ENCODE measurements around the gene TNFRSF8. TPM values are rescaled to one million over a fixed set of nuclear protein-coding genes. Genes with fewer than 3 reads are reported as not detected.

TNFRSF8 gene
- total RNA-seq, 2 experiments from 2014 or later: 0.14 TPM; not detected in 1

DNA sequence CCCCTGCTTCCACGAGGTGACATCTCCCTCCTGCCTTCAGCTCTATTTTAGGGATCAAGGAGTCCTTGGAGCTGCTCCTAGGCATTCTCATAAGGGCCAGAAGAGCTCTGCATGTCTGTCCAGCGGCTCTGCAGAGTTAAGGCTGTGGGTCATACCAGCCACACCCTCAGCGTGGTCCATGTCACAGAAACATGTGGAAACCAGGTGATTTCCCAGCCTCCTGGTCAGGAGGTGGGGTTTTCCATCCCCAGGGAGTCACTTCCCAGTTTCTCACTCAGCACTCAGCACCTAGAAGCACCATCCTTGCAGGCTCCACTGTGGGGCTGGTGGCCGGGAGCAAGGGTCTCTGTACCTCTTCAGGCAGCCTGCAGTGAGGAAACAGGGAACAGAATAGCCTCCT is 102.2 kb downstream of the TNFRSF8 start:
- POLR2A ChIA-PET: interaction anchor here (1.2 to 4.6 kb wide), 2 partner anchors 13 to 14 kb away, joined by 3 to 44 read pairs; no protein-coding TSS in a partner anchor
- Histone ChIP-seq H3K36me3 (ENCODE audit: insufficient read depth, low read length) (peaks cover 12% of the 10 kb centered on the region), H3K4me1 (ENCODE audit: insufficient read depth, low read length) (peaks cover 91% of the 10 kb centered on the region), H3K9me3 (ENCODE audit: control insufficient read depth in 1 of 2, insufficient read depth in 1 of 2, low read length in 2 of 2) (no peaks in the 10 kb centered on the region), H3K27ac (ENCODE audit: low read depth in 1 of 2, low read length in 2 of 2) (no peak overlapping the region), H3K4me3 (ENCODE audit: low read length) (no peak overlapping the region), H3K27me3 (ENCODE audit: control insufficient read depth in 1 of 2, insufficient read depth in 2 of 2, low read length in 2 of 2) (no peaks in the 10 kb centered on the region)
- Mint-ChIP-seq H3K36me3 (ENCODE audit: low read depth) (peaks cover 27% of the 10 kb centered on the region), H3K4me1 (ENCODE audit: low read depth) (peaks cover 69% of the 10 kb centered on the region), H3K27ac (no peak overlapping the region), H3K4me3 (peak overlapping the region; percentile 97), H3K27me3 (no peaks in the 10 kb centered on the region), H3K9me3 (no peaks in the 10 kb centered on the region)
- peak in 2 of 14 experiments; percentile 58 to 66 for DNase-seq
- no peak for ATAC-seq (ENCODE audit: poor library complexity)
- CTCF ChIA-PET: interaction anchor here (1.0 to 3.1 kb wide), 2 partner anchors 37 to 40 kb away, joined by 3 to 12 read pairs; no protein-coding TSS in a partner anchor
- intact Hi-C loops (cut with DNase I, micrococcal nuclease): loop anchor here (5.0 kb wide), 1 partner anchor 42 kb away; no protein-coding TSS in a partner anchor
- TF ChIP-seq CTCF (IDR thresholded peaks at IDR 0.05): no peak

- Mint-ChIP-seq H3K27ac (peak within 1 kb of the TSS; percentile 96), H3K27me3 (no peaks in the 10 kb centered on the region), H3K4me1 (ENCODE audit: low read depth) (peaks cover 66% of the 10 kb centered on the region), H3K9me3 (no peaks in the 10 kb centered on the region), H3K4me3 (peak within 1 kb of the TSS; percentile 99), H3K36me3 (ENCODE audit: low read depth) (peaks cover 36% of the 10 kb centered on the region)
- Histone ChIP-seq H3K9me3 (ENCODE audit: control insufficient read depth in 1 of 2, insufficient read depth in 1 of 2, low read length in 2 of 2) (no peaks in the 10 kb centered on the region), H3K36me3 (ENCODE audit: insufficient read depth, low read length) (peaks cover 21% of the 10 kb centered on the region), H3K27ac (ENCODE audit: low read depth in 1 of 2, low read length in 2 of 2) (peak within 1 kb of the TSS; percentile 82 to 83), H3K27me3 (ENCODE audit: control insufficient read depth in 1 of 2, insufficient read depth in 2 of 2, low read length in 2 of 2) (no peaks in the 10 kb centered on the region), H3K4me1 (ENCODE audit: insufficient read depth, low read length) (peaks cover 91% of the 10 kb centered on the region), H3K4me3 (ENCODE audit: low read length) (peak within 1 kb of the TSS; percentile 94)
- POLR2A ChIA-PET: interaction anchor here (0.7 to 4.6 kb wide), 10 partner anchors 8 to 259 kb away, joined by 3 to 54 read pairs (median 3); no protein-coding TSS in a partner anchor
- peak in 13 of 14 experiments; percentile 37 to 85 (median 60) for DNase-seq
- CTCF ChIA-PET: interaction anchor here (1.1 to 3.1 kb wide), 3 partner anchors 29 to 42 kb away, joined by 3 to 12 read pairs (median 3); no protein-coding TSS in a partner anchor
- peak; percentile 50 for ATAC-seq (ENCODE audit: poor library complexity)
- TF ChIP-seq CTCF (IDR thresholded peaks at IDR 0.05): no peak
- intact Hi-C loops (cut with DNase I, micrococcal nuclease): loop anchor here (5.0 kb wide), 1 partner anchor 40 kb away; no protein-coding TSS in a partner anchor
Observed at GRCh38 chr1:12166834-12167492, 103.9 kb downstream of the TNFRSF8 start, which contains the start of gene TNFRSF1B. Gene TNFRSF1B, plus strand, starts transcription at chr1:12166991. Its CDS starts 101 bp downstream, at chr1:12167092.

DNA sequence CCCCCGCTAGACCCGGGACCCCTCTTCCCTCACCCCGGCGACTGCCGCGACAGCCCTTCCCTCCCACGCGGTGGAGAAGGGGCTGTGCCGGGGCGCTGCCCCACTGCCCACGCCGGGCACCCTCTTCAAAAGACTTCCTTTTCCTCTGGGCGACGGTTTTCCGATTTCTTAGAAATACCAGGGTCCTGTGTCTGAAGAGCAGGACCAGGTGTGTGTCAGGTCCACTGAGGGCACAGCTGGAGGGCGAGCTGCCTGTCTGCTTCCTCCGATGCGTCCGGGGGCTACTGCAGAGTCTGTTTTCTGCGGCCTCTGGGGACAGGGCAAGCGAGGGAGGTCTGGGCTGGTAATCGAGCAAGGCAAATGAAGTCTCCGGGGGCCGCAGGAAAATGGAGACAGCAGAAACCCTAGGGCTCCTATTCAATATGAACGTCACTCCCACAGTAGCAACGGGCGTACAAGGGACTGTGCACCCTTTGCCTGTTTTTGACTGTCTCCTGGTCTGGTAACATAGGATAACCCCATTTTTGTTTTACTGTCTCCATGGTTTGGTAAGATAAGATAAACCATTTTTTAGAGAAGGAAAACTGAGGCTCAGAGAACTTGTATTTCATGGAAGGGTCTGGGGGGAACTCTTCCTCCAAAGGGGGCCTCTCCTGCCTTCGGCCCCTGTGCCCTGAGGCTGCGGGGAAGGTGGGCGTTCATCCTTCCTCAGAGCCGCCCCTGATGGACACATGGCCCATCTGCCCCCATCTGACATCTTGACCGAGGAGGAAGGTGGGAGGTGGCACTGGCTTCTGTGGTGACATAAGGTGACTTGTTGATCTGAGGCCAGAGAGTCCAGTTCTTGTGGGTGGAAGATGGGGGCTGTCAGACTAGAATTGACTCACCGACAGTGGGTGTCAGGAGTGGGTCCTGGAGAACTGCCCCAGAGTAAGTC is 104.7 kb downstream of the TNFRSF8 start:
- H3K27ac ChIP-seq (ENCODE audit: low read depth in 1 of 2, low read length in 2 of 2): peak overlapping the region; percentile 82 to 83
- TF ChIP-seq CTCF (IDR thresholded peaks at IDR 0.05): no peak
- peaks cover 91% of the 10 kb centered on the region for H3K4me1 ChIP-seq (ENCODE audit: insufficient read depth, low read length)
- POLR2A ChIA-PET: interaction anchor here (0.7 to 4.6 kb wide), 8 partner anchors 7 to 43 kb away, joined by 3 to 54 read pairs (median 6); no protein-coding TSS in a partner anchor
- peaks cover 21% of the 10 kb centered on the region for H3K36me3 ChIP-seq (ENCODE audit: insufficient read depth, low read length)
- no peaks in the 10 kb centered on the region for H3K9me3 Mint-ChIP-seq
- peak overlapping the region; percentile 99 for H3K4me3 Mint-ChIP-seq
- peak overlapping the region; percentile 94 for H3K4me3 ChIP-seq (ENCODE audit: low read length)
- H3K27me3 ChIP-seq (ENCODE audit: control insufficient read depth in 1 of 2, insufficient read depth in 2 of 2, low read length in 2 of 2): no peaks in the 10 kb centered on the region
- peak overlapping the region; percentile 96 for H3K27ac Mint-ChIP-seq
- intact Hi-C loops (cut with DNase I, micrococcal nuclease): loop anchor here (2.0 to 5.0 kb wide), 2 partner anchors 40 to 43 kb away; no protein-coding TSS in a partner anchor
- no peaks in the 10 kb centered on the region for H3K27me3 Mint-ChIP-seq
- peaks cover 66% of the 10 kb centered on the region for H3K4me1 Mint-ChIP-seq (ENCODE audit: low read depth)
- ATAC-seq (ENCODE audit: poor library complexity): peak; percentile 50
- CTCF ChIA-PET: interaction anchor here (1.8 to 7.7 kb wide), 3 partner anchors 11 to 43 kb away, joined by 12 to 41 read pairs (median 13); no protein-coding TSS in a partner anchor
- no peaks in the 10 kb centered on the region for H3K9me3 ChIP-seq (ENCODE audit: control insufficient read depth in 1 of 2, insufficient read depth in 1 of 2, low read length in 2 of 2)
- peak in 3 of 14 experiments; percentile 34 to 44 (median 38) for DNase-seq
- peaks cover 41% of the 10 kb centered on the region for H3K36me3 Mint-ChIP-seq (ENCODE audit: low read depth)

All from CD4-positive, alpha-beta T cell (primary cell).